Erythroblast (primary cell): ENCODE results near the gene SORCS3.
A peak's percentile ranks its signal among the peaks of the same experiment; 100 is the strongest.

ENCODE experiments used
- DNase-seq, 2 experiments: peaks; one replicate each; lab custom pipeline; 2025; lab: John Stamatoyannopoulos, UW
- GATA1 ChIP-seq: IDR thresholded peaks from 2 replicates; pipeline ENCODE4 v1.6.1; 2011; ENCODE audit warnings: low read depth, mild to moderate bottlenecking, control low read depth, low read length, moderate library complexity
- POLR2A ChIP-seq: IDR thresholded peaks from 2 replicates; pipeline ENCODE4 v1.6.1; 2011; ENCODE audit warnings: mild to moderate bottlenecking, low read length

Gene SORCS3

DNA sequence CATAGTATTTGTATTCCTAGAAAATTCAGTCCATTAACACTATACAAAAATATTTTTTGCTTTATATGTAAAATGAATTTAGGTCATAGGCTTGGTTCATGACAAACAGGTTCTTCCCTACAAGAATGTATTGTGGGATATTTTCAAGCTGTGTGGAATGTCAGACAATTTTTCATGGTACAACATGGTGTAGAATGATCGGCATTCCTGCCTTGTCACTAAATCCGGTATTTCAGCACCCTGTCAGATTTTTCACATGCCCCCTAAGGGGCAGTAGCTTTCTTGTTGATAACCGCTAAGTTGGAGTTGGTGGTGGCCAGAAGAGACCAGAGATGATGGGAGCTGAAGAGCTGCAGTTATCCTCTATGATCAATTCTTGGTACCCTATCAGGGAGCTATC, 154.3 kb downstream of the SORCS3 start:
- no peak for TF ChIP-seq GATA1
- no peak for TF ChIP-seq POLR2A
- no peak for DNase-seq

GRCh38 chr10:104796823-104797222, 155.7 kb downstream of the SORCS3 start:
- DNase-seq: no peak
- TF ChIP-seq POLR2A (no peak), GATA1 (no peak)

DNA sequence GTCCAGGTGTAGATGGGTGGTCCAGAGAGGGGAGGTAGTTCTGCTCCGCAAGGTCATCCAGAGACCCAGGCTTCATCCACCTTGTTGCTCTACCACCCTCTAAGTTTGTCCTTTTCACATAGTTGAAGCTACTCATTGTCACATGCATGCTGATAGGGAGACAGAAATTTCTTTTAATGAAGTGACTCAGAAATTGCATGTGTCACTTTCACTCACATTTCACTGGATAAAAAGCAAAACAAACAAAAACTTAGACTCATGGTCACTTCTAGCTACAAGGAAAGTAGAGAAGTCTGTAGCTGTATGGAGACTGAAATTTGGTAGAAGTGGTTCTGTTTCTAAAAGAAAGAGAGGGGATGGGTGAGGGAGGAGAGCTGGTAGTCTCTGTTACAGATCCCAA, 161.9 kb downstream of the SORCS3 start:
- TF ChIP-seq POLR2A: no peak
- no peak for TF ChIP-seq GATA1
- no peak for DNase-seq

GRCh38 chr10:104804880-104805279, 163.8 kb downstream of the SORCS3 start:
- no peak for DNase-seq
- TF ChIP-seq POLR2A (no peak), GATA1 (no peak)

DNA sequence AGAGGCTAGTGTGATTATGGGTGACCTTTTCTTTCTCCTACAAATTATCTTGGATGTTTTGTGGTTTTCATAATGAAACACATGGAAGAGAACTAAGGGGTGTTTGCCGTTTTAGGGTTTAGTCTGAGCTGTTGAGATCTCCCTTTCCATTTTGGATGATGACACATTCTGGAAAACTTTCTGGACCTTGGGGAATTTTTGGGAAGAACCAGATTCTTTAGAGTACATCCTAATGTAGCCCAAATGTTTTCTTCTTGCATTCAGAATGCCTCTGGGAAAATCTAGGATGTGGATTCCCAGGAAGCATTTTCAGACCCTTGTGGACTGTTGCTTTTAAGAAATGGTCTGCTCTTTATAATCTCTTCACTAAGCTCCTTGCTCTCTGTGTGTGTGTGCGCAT, 165.7 kb downstream of the SORCS3 start:
- no peak for DNase-seq
- TF ChIP-seq POLR2A (no peak), GATA1 (no peak)

DNA sequence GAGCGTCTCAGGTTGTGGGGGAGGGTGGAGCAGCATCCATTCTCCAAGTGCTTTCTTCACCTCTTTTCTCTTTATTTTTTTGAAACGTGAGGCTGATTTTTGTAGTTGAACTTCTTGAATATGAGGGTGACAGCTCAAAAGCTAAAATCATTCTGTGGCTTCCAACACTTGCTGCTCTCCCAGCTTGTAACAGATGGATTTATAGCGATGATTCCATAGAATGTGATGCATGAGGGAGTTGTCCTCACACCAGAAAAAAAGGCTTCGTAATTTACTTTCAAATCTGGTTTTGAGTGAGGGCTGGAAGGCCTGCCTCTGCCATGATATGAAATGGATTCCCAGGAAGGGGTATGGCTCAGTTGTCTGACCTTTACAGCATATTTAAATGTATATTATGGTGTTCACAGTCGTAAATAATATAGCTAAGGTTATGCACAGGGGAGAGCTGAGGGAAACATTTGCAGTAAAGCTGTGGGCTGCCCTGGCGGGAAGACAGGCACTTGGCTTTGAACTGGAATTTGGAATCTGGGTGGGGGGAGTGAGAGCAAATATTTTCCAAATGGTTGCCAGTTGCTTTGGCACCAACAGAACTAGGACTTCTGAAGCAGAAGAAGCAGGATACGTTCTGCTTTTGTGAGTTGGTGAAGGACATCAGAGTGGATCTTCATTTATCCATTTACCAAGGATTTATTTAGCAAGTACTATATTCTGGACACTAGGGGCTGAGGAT, 166.7 kb downstream of the SORCS3 start:
- no peak for DNase-seq
- no peak for TF ChIP-seq GATA1
- TF ChIP-seq POLR2A: no peak

GRCh38 chr10:104809288-104810090, 168.4 kb downstream of the SORCS3 start:
- no peak for DNase-seq
- TF ChIP-seq GATA1: no peak
- TF ChIP-seq POLR2A: no peak

DNA sequence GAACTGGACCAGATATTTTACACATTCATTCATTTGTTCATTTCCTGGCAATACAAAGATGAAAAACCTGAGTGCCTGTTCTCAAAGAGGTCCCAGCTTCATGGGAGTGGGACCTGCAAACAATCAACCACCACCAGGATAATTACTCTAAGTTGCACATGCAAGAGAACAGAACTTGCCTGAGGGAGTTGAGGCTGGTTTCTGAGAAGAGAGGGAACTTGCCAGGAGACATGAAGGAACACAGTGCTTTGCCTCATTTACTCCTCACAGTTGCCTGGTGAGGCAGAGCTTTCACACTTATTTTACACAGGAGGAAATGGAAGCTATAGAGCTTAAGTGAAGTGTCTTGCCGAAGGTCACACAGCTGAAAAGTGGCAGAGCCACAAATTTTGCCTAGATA, 170.1 kb downstream of the SORCS3 start:
- DNase-seq: no peak
- TF ChIP-seq GATA1 (no peak), POLR2A (no peak)

GRCh38 chr10:104816501-104816900, 175.4 kb downstream of the SORCS3 start:
- TF ChIP-seq POLR2A: no peak
- no peak for TF ChIP-seq GATA1
- no peak for DNase-seq

DNA sequence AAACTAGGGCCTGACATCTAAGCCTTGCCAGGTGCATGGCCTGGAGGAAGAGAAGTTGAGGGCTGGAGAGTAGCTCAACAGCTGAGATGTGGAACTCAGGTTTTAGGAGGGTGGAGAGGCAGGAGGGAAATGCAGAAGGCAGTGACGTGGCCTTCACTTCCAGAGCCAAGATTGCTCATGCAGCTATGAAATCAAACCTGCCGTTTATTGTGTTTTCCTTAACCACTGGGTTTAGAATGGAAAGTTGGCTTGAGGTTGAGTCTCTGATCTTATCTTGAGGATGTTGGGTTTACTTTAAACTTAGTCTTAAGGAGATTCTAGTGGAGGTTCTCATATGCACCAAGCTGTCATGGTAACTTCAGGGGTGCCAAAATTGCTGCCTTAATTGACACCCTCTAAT, 178.6 kb downstream of the SORCS3 start:
- no peak for DNase-seq
- no peak for TF ChIP-seq POLR2A
- TF ChIP-seq GATA1: no peak

GRCh38 chr10:104822088-104822487, 181.0 kb downstream of the SORCS3 start:
- no peak for TF ChIP-seq GATA1
- no peak for TF ChIP-seq POLR2A

GRCh38 chr10:104824380-104825006, 183.4 kb downstream of the SORCS3 start:
- no peak for TF ChIP-seq GATA1
- no peak for TF ChIP-seq POLR2A
- DNase-seq: peak; percentile 19 to 24

More at GRCh38 chr10:104822088-104822487, 181.0 kb downstream of the SORCS3 start:
- no peak for DNase-seq

DNA sequence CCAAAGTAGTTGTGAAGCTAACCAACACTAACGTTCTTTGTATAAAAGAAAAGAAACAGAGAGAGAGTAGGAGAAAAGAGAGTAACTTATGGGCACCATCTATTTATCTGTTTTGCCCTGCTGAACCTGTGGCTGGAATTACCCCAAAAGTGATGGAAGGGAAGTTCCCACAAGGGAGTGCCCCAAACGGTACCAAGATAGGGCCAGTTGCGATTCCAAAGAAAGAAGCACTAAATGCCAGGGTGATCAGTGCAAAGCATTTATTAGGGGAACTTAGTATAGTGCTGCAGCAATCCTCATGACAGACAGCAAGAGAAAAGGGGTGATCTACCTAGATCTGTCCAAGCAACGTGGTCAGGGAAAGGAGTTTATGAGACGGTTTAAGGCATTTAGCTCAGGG, 190.2 kb downstream of the SORCS3 start:
- no peak for TF ChIP-seq GATA1
- TF ChIP-seq POLR2A: no peak
- DNase-seq: no peak

DNA sequence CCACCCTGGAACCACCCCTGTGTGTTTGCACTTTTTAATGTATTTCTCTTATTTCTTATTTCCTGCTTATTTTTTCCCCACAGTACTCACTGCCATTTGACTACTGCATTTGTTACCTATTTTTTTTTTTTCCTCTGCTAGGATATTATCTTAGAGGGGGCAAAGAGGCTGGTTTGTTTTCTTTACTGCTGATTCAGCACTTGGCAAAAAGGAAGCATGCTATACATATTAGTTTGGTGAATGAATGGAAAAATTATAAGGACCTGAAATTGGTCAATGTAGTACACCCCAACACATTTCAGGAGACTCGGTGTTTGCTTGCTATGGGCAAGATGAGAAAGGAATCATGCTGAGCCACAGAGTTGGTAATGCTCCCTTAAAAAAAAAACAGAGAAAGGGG, 193.5 kb downstream of the SORCS3 start:
- TF ChIP-seq GATA1: no peak
- no peak for TF ChIP-seq POLR2A
- no peak for DNase-seq

GRCh38 chr10:104835422-104835821, 194.3 kb downstream of the SORCS3 start:
- DNase-seq: no peak
- TF ChIP-seq GATA1: no peak
- TF ChIP-seq POLR2A: no peak
